Urothelium cell line (cell line): ENCODE data around the gene ASH1L.
"Not testable (repeated sequence)": the region's sequence is repeated elsewhere in the genome, so short reads cannot be mapped to it uniquely, and the experiment has no call there.

Experiments
- DNase-seq: peaks from one replicate; pipeline ENCODE4 v3.0.0; 2011; ENCODE audit warnings: low spot score, mixed read lengths
- FAIRE-seq: peaks from 2 replicates; lab custom pipeline; 2011; peaks lifted over from hg19 to GRCh38; lab: Jason Lieb, UNC

Gene ASH1L

GRCh38 chr1:155563377-155564022 lies 897 bp upstream of the ASH1L start:
- DNase-seq, FAIRE-seq: not testable (repeated sequence)

GRCh38 chr1:155561779-155562580 lies 623 bp downstream of the ASH1L start:
- DNase-seq, FAIRE-seq: not testable (repeated sequence)

- DNase-seq (no peak), FAIRE-seq (no peak)
These were observed 6.7 kb downstream of the ASH1L start for GRCh38 chr1:155555915-155556314.

- FAIRE-seq (no peak), DNase-seq (no peak)
These were observed 9.3 kb downstream of the ASH1L start for GRCh38 chr1:155553349-155553748.

GRCh38 chr1:155548706-155549105 lies 13.9 kb downstream of the ASH1L start:
- FAIRE-seq: no peak

GRCh38 chr1:155540000-155540874 lies 22.4 kb downstream of the ASH1L start:
- DNase-seq (no peak), FAIRE-seq (no peak)

More at GRCh38 chr1:155548706-155549105, 13.9 kb downstream of the ASH1L start:
- DNase-seq: no peak

GRCh38 chr1:155537193-155537592 lies 25.4 kb downstream of the ASH1L start:
- FAIRE-seq (no peak), DNase-seq (no peak)

- FAIRE-seq (no peak), DNase-seq (no peak)
These were observed 31.0 kb downstream of the ASH1L start for GRCh38 chr1:155531624-155532023.

- DNase-seq (no peak), FAIRE-seq (no peak)
These were observed 32.7 kb downstream of the ASH1L start for GRCh38 chr1:155529929-155530328.

GRCh38 chr1:155529109-155529508 lies 33.5 kb downstream of the ASH1L start:
- no peak for FAIRE-seq
- DNase-seq: no peak

GRCh38 chr1:155527677-155528076 lies 34.9 kb downstream of the ASH1L start:
- DNase-seq (no peak), FAIRE-seq (no peak)

- DNase-seq (no peak), FAIRE-seq (no peak)
These were observed 36.2 kb downstream of the ASH1L start for GRCh38 chr1:155526356-155526755.

- DNase-seq (no peak), FAIRE-seq (no peak)
These were observed 40.5 kb downstream of the ASH1L start for GRCh38 chr1:155522069-155522468.

- no peak for DNase-seq
- FAIRE-seq: no peak
These were observed 44.1 kb downstream of the ASH1L start for GRCh38 chr1:155518484-155518883.

- DNase-seq (no peak), FAIRE-seq (no peak)
These were observed 47.9 kb downstream of the ASH1L start for GRCh38 chr1:155514582-155515187.

GRCh38 chr1:155513300-155513916 lies 49.2 kb downstream of the ASH1L start:
- DNase-seq (no peak), FAIRE-seq (no peak)

GRCh38 chr1:155511385-155511784 lies 51.2 kb downstream of the ASH1L start:
- not testable (repeated sequence) for FAIRE-seq, DNase-seq

GRCh38 chr1:155509064-155509463 lies 53.5 kb downstream of the ASH1L start:
- no peak for FAIRE-seq

GRCh38 chr1:155507945-155508344 lies 54.7 kb downstream of the ASH1L start:
- DNase-seq (no peak), FAIRE-seq (no peak)

More at GRCh38 chr1:155509064-155509463, 53.5 kb downstream of the ASH1L start:
- DNase-seq: no peak

GRCh38 chr1:155505963-155506362 lies 56.6 kb downstream of the ASH1L start:
- not testable (repeated sequence) for DNase-seq, FAIRE-seq
